Loucy (cell line): Measurements from ENCODE around the gene LEKR1.

Experiments used
- H2AFZ ChIP-seq: fragments of 200-600 bp; sonication (generic); 2 replicates; pipeline ENCODE4 v1.6.0; 2016; ENCODE audit warnings: antibody characterized with exemption, mild to moderate bottlenecking, low read length, moderate library complexity
- H3F3A ChIP-seq: fragments of 200-600 bp; 2 replicates; pipeline ENCODE4 v1.6.0; 2016; ENCODE audit warnings: antibody characterized with exemption, low read depth, mild to moderate bottlenecking
- H3K27me3 ChIP-seq: fragments of 200-600 bp; sonication (generic); 2 replicates; pipeline ENCODE4 v1.6.1; 2014; ENCODE audit warnings: low read length, mild to moderate bottlenecking; ENCODE audit not compliant: insufficient read depth, poor library complexity, severe bottlenecking
- H3K36me3 ChIP-seq: fragments of 200-600 bp; sonication (generic); 2 replicates; pipeline ENCODE4 v1.6.1; 2016; ENCODE audit warnings: low read length; ENCODE audit not compliant: insufficient read depth
- H3K4me1 ChIP-seq: fragments of 200-600 bp; sonication (generic); 2 replicates; pipeline ENCODE4 v1.5.1; 2014; ENCODE audit warnings: low read length, mild to moderate bottlenecking; ENCODE audit not compliant: insufficient read depth, poor library complexity, severe bottlenecking
- H3K4me2 ChIP-seq: fragments of 200-600 bp; sonication (generic); 2 replicates; pipeline ENCODE4 v1.6.0; 2014; ENCODE audit warnings: antibody characterized with exemption, low read length, low read depth, mild to moderate bottlenecking; ENCODE audit not compliant: poor library complexity, severe bottlenecking
- H3K4me3 ChIP-seq: fragments of 200-600 bp; sonication (generic); 2 replicates; pipeline ENCODE4 v1.5.1; 2014; ENCODE audit warnings: low read length, mild to moderate bottlenecking, mixed read lengths; ENCODE audit not compliant: poor library complexity, severe bottlenecking
- H3K79me2 ChIP-seq: fragments of 200-600 bp; sonication (generic); 2 replicates; pipeline ENCODE4 v1.6.1; 2014; ENCODE audit warnings: low read length; ENCODE audit not compliant: insufficient read depth
- H3K9ac ChIP-seq: fragments of 200-600 bp; sonication (generic); 2 replicates; pipeline ENCODE4 v1.6.0; 2014; ENCODE audit warnings: mild to moderate bottlenecking, low read depth, low read length, moderate library complexity; ENCODE audit not compliant: poor library complexity, severe bottlenecking
- H3K9me2 ChIP-seq: fragments of 200-600 bp; sonication (generic); replicated peaks from 2 replicates; pipeline ENCODE4 v1.6.1; 2016; ENCODE audit warnings: low read depth, low read length, mixed read lengths
- H3K9me3 ChIP-seq: fragments of 200-600 bp; sonication (generic); 2 replicates; pipeline ENCODE4 v1.6.1; 2014; ENCODE audit warnings: mild to moderate bottlenecking, antibody characterized with exemption, low read length, low read depth; ENCODE audit not compliant: insufficient read depth
- H4K20me1 ChIP-seq: fragments of 200-600 bp; sonication (generic); 2 replicates; pipeline ENCODE4 v1.6.0; 2014; ENCODE audit warnings: antibody characterized with exemption, low read length, mild to moderate bottlenecking; ENCODE audit not compliant: insufficient read depth, poor library complexity, severe bottlenecking
- EZH2phosphoT487 ChIP-seq: fragments of 200-600 bp; IDR thresholded peaks from 2 replicates; pipeline ENCODE4 v1.6.1; 2018; ENCODE audit warnings: antibody characterized with exemption, mild to moderate bottlenecking, moderate library complexity, borderline replicate concordance
- TF ChIP-seq, protein P1 (sequence below): fragments of 200-600 bp; sonication (generic); conservative IDR thresholded peaks from 2 replicates; pipeline ENCODE4 v1.5.1; 2014; ENCODE audit warnings: mild to moderate bottlenecking, antibody characterized with exemption, low read length

Gene LEKR1

DNA sequence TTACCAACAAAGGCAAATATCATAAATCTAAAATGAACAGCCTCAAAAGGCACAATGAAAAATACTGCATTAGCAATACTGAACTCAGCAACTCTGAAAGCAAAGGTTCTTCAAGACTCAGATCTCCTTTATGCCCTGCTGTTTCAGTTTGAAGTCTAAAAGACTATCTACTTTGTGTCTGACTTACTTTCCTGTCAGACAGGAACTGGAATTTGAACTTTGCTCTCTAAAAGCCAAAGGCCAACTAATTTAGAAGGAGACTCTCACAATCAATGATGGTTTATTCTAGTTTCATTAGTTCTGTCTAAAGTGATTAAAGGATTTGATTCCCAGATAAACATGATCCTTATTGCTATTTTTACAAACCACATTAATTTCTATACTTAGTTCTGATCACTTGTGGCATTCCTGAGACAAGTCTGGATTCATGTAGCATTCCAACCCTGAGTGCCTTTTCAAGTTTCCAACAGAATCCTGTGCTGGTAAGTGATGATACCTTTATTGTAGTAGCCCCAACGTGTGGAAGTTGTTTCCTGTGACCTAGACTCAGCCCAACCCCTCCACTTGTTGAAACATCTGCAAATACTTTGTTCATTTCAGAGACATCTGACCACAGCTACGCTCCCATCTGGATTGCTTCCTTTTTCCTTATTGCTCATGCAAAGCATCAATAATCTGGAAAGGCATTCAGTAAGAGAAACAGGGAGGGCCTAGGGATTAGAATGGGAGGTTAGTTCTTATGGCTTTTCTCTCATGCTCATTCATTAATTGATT, 14.9 kb upstream of the LEKR1 start:
- Histone ChIP-seq H3K4me1 (no peaks in the 10 kb centered on the region), H3K27me3 (no peaks in the 10 kb centered on the region), H3K4me3 (no peak overlapping the region), H3K79me2 (no peaks in the 10 kb centered on the region), H3K9me3 (no peaks in the 10 kb centered on the region), H3F3A (no peaks in the 10 kb centered on the region), H3K4me2 (no peak overlapping the region), H4K20me1 (no peaks in the 10 kb centered on the region), H3K9me2 (no peaks in the 10 kb centered on the region), H3K36me3 (no peaks in the 10 kb centered on the region), H2AFZ (no peak overlapping the region), H3K9ac (no peak overlapping the region)
- TF ChIP-seq, protein P1, sequence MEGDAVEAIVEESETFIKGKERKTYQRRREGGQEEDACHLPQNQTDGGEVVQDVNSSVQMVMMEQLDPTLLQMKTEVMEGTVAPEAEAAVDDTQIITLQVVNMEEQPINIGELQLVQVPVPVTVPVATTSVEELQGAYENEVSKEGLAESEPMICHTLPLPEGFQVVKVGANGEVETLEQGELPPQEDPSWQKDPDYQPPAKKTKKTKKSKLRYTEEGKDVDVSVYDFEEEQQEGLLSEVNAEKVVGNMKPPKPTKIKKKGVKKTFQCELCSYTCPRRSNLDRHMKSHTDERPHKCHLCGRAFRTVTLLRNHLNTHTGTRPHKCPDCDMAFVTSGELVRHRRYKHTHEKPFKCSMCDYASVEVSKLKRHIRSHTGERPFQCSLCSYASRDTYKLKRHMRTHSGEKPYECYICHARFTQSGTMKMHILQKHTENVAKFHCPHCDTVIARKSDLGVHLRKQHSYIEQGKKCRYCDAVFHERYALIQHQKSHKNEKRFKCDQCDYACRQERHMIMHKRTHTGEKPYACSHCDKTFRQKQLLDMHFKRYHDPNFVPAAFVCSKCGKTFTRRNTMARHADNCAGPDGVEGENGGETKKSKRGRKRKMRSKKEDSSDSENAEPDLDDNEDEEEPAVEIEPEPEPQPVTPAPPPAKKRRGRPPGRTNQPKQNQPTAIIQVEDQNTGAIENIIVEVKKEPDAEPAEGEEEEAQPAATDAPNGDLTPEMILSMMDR: no peak
- no peak for TF ChIP-seq EZH2phosphoT487

DNA sequence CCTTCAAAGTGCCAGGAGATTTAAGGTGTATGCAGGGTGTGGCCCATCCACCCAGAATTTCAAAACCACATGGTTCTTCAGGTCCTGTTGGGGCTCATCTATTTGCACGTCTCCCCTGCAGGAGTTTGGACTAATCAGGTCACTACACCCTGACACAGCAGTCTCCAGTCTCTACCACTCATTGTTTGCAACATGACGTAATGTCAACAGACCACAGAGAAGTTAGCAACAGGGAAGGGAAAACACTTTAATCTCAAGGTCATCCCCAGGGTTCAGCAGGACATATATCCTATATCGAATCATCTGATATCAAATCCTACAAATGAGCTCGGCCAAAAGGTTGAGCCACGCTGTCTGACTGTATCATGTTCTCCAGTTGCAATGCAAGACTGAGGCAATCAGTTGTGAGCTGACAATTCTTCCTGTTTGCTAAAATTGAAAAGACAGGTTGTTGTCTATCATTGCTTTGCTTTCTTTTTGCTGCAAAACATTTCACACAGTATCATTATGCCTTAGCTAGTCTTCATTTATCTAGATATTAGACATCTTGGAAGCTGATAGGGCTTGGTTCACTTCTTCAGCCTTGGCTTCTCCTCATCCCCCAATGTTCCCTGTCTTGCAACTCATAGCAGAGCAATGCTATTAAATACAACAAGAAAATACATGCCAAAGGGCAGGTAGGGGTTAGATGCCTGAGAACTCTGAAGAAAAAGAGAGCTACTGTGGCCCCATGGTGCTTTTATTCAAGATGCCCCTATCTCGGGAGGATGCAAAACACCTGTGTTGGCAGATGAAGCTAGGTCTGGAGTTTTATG, 13.4 kb upstream of the LEKR1 start:
- Histone ChIP-seq H2AFZ (no peak overlapping the region), H4K20me1 (no peaks in the 10 kb centered on the region), H3K4me3 (no peak overlapping the region), H3K9me3 (no peaks in the 10 kb centered on the region), H3K4me1 (no peaks in the 10 kb centered on the region), H3K36me3 (no peaks in the 10 kb centered on the region), H3K27me3 (no peaks in the 10 kb centered on the region), H3K9me2 (no peaks in the 10 kb centered on the region), H3K79me2 (no peaks in the 10 kb centered on the region), H3K9ac (no peak overlapping the region), H3K4me2 (no peak overlapping the region), H3F3A (no peaks in the 10 kb centered on the region)
- TF ChIP-seq EZH2phosphoT487: no peak
- TF ChIP-seq, protein P1: no peak

DNA sequence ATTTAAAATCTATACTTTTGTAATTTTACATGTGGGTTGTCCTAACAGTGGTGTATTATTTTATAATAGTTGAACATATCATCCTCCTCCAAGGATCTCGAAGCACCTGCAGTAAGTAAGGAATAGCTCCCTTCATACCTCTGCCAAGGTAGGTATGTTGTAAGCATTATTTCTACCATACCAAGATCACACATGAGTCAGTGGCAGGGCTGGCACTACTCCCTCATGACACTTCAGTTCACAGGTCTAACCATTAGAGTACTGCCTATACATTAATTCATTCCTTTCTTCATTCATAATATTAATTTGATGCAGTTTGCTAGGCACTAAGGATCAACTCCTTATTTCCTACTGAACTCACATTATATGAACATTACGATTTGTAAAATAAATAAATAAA, 11.9 kb upstream of the LEKR1 start:
- no peak for TF ChIP-seq EZH2phosphoT487
- no peaks in the 10 kb centered on the region for H4K20me1 ChIP-seq
- no peaks in the 10 kb centered on the region for H3K79me2 ChIP-seq
- no peak overlapping the region for H3K4me2 ChIP-seq
- H3F3A ChIP-seq: no peaks in the 10 kb centered on the region
- H2AFZ ChIP-seq: no peak overlapping the region
- no peaks in the 10 kb centered on the region for H3K9me2 ChIP-seq
- no peak overlapping the region for H3K4me3 ChIP-seq
- H3K36me3 ChIP-seq: no peaks in the 10 kb centered on the region
- no peaks in the 10 kb centered on the region for H3K4me1 ChIP-seq
- no peaks in the 10 kb centered on the region for H3K27me3 ChIP-seq
- H3K9ac ChIP-seq: no peak overlapping the region
- H3K9me3 ChIP-seq: no peaks in the 10 kb centered on the region
